Hepatocyte (in vitro differentiated cells): ENCODE data around the gene KIF26B.

Experiments
- CTCF ChIP-seq: fragments of 200-600 bp; sonication (generic); IDR thresholded peaks from 2 replicates; pipeline ENCODE4 v1.5.1; 2016; ENCODE audit warnings: antibody characterized with exemption, mild to moderate bottlenecking; ENCODE audit not compliant: poor library complexity
- EZH2 ChIP-seq: fragments of 200-600 bp; sonication (generic); IDR thresholded peaks from 2 replicates; pipeline ENCODE4 v1.6.1; 2016; ENCODE audit warnings: antibody characterized with exemption, mild to moderate bottlenecking, borderline replicate concordance

- TF ChIP-seq EZH2, result no peak
- no peak for TF ChIP-seq CTCF
These were observed 46.5 kb upstream of the KIF26B start for GRCh38 chr1:245108246-245108645.
